Bronchial epithelial cell (primary cell): ENCODE results near the gene LRRIQ3. TPM values are rescaled to one million over a fixed set of nuclear protein-coding genes. Genes with fewer than 3 reads are reported as not detected.
A peak's percentile ranks its signal among the peaks of the same experiment; 100 is the strongest.

Source experiments
- DNase-seq: peaks from one replicate; pipeline ENCODE4 v3.0.0-alpha.2; 2010; ENCODE audit warnings: low read depth
- FAIRE-seq: peaks from 2 replicates; lab custom pipeline; 2011; peaks lifted over from hg19 to GRCh38; lab: Jason Lieb, UNC
- H3K27me3 ChIP-seq: 2 replicates; pipeline ENCODE4 v1.5.1; 2011; ENCODE audit warnings: low read length; ENCODE audit not compliant: control insufficient read depth, insufficient read depth
- H3K36me3 ChIP-seq: 2 replicates; pipeline ENCODE4 v1.5.1; 2011; ENCODE audit warnings: low read length; ENCODE audit not compliant: control insufficient read depth, insufficient read depth
- H3K4me3 ChIP-seq: 2 replicates; pipeline ENCODE4 v1.5.1; 2011; ENCODE audit warnings: mild to moderate bottlenecking, low read depth, low read length, control low read depth
- CTCF ChIP-seq: IDR thresholded peaks from 2 replicates; pipeline ENCODE4 v1.5.1; 2011; ENCODE audit warnings: mild to moderate bottlenecking, moderate library complexity, low read length, control low read depth, inconsistent platforms; ENCODE audit not compliant: insufficient read depth, severe bottlenecking
- total RNA-seq: library from RNA; depleted of rRNA; stranded (reverse); fragments of >200 nt; gene quantifications from 2 replicates; pipeline ENCODE4 v1.2.1, GENCODE V29; 2014

Gene LRRIQ3
- 0.26 and 0.53 TPM in 2 replicates for total RNA-seq

DNA sequence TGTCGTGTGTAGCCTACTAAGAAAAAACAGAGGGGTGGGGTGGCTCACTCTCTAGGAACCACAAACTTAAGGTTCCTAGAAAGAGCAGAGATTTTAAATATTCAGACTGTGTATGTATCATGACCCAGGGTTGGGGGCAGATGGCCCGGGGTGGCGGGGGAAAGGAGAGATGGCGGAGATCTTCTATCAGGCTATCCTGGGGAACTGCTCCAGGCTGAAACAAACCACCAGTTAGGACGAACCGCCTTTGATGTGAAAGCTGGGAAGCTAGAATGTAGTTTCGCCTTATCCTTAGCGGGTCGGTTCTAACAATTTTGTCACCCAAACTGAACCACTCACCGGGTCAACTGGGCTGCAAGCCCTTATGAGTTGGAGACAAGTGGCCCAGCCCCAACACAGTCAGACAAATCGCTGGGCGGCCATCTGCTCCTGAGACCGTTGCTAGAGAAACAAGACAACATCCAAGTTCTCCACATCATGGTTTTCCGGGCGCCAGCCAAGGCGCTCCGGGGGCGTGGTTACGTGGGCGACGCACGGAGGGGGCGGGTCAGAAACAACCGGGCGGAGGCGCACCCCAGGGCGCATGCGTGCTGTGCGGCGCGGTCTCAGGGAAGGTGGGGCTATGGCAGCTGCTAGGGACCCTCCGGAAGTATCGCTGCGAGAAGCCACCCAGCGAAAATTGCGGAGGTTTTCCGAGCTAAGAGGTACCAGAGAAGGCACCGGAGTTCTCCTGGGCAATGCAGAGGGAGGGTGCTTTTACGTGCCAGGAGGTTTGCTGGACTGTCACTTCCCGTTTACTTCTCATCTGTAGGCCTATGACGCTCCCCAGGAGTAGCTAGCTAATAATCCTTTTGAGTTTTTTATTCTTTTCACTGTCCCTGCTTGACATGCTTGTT is at the start of gene LRRIQ3, which contains the start of gene FPGT:
Gene LRRIQ3 (minus strand): TSS at position 520 of the 896 bp plus-strand sequence. CDS start 14,492 bp downstream, outside the sequence.
Gene FPGT (plus strand): TSS at position 586 of the 896 bp plus-strand sequence. CDS start 37 bp downstream, at position 623.
- Histone ChIP-seq H3K36me3 (no peaks in the 10 kb centered on the region), H3K27me3 (no peaks in the 10 kb centered on the region), H3K4me3 (peak within 1 kb of the TSS; percentile 63)
- FAIRE-seq, result no peak
- peak; percentile 85 for DNase-seq
- no peak for TF ChIP-seq CTCF

DNA sequence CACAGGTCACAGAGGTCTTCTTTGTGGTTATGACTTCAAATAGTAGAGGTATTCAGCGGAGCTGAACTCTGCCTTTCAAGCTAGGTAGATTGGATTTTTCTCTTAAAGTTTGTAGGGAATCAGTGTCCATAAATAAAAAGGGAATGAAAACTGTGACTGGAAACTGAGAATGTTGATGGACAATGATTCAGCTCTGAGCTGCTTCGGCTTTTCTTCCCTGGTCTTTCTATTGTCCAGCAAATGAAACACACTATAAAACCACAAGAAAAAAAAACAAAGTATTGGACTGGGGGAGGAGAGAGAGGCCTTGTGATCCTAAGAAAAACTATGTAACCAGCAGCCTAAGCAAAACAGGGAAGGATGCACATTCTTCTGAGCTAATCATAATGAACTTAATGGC is 48.3 kb upstream of the LRRIQ3 start:
- no peak for DNase-seq
- FAIRE-seq, result no peak

DNA sequence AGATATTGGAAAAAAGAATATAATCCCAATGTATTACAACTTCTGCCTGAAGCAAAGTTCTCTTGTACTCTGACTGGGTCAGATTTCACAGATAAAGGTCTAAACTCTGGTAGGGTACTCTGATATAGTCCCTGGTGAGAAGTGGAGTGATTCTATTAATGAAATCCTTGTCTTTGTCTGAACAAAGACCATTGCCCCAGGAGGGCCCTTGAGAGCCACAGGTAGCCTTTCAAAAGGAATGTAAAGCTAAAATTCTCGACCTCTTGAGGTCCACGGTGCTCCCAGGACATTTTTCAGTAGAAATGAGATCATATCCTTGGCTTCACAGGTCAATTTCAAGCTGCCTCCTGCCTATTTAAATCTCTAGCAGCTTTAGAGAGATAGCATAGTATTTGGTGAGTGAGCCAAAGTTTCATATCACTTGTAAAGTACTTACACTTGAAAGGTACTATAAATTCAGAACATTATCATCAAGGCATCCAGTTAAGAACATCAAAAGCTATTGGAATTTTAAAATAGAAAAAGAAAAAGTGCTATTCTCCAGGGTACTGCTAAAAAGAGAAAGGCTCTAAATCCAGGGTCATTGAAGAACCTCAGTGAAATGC is 47.3 kb upstream of the LRRIQ3 start:
- no peak for FAIRE-seq
- H3K36me3 ChIP-seq, result no peaks in the 10 kb centered on the region
- no peak overlapping the region for H3K4me3 ChIP-seq
- DNase-seq, result no peak
- TF ChIP-seq CTCF, result no peak
- no peaks in the 10 kb centered on the region for H3K27me3 ChIP-seq

More for the DNA sequence above, 48.3 kb upstream of the LRRIQ3 start:
- Histone ChIP-seq H3K36me3 (no peaks in the 10 kb centered on the region), H3K4me3 (no peak overlapping the region), H3K27me3 (no peaks in the 10 kb centered on the region)
- no peak for TF ChIP-seq CTCF

DNA sequence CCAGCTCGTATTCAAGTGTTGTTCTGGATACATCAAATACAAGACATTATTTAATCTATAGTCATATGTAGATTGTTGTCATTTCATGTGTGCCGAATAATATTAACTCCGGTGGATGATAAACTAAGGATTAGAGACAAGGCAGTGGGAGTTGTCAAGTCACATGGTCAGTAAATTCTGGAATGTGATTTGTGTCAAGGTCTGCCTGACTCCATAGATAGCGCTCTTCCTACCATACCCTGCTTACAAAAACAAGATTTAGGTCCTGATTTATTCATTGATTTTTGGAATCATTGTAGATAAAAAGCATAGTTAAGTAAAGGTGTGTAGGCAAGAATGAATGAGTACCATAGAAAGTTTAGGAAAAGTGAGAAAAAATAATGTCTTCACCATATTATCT is 39.8 kb upstream of the LRRIQ3 start:
- Histone ChIP-seq H3K36me3 (no peaks in the 10 kb centered on the region), H3K4me3 (no peak overlapping the region), H3K27me3 (no peaks in the 10 kb centered on the region)
- DNase-seq (no peak), FAIRE-seq (no peak)
- TF ChIP-seq CTCF, result no peak

- DNase-seq (no peak), FAIRE-seq (no peak)
- Histone ChIP-seq H3K36me3 (no peaks in the 10 kb centered on the region), H3K4me3 (no peak overlapping the region), H3K27me3 (no peaks in the 10 kb centered on the region)
- TF ChIP-seq CTCF, result no peak
Measured at GRCh38 chr1:74237035-74237434, 39.1 kb upstream of the LRRIQ3 start.
